OCI-LY7 (cell line): ENCODE data around the gene FRRS1L. TPM values are rescaled to one million over a fixed set of nuclear protein-coding genes. Genes with fewer than 3 reads are reported as not detected.

Experiments
- BruUV-seq: library from RNA; stranded (reverse); fragments of 400-500 nt; replicated peaks from 2 replicates; lab custom pipeline; 2021; lab: Mats Ljungman, UMichigan
- CTCF ChIA-PET: fragments of 300-600 bp; sonication (Branson Sonifier 250); formaldehyde crosslinking; loops from one replicate; lab custom pipeline; 2022; ENCODE audit warnings: antibody characterized with exemption; ENCODE audit not compliant: unreplicated experiment; lab: Charles Lee
- POLR2A ChIA-PET: fragments of 300-600 bp; sonication (Branson Sonifier 250); formaldehyde crosslinking; loops from one replicate; lab custom pipeline; 2022; ENCODE audit warnings: antibody characterized with exemption; lab: Charles Lee
- DNase-seq: peaks from one replicate; pipeline ENCODE4 v3.0.0-alpha.2; 2015; ENCODE audit warnings: low spot score
- H2AFZ ChIP-seq: fragments of 200-600 bp; sonication (generic), shearing (Covaris generic); 2 replicates; pipeline ENCODE4 v1.6.1; 2014; ENCODE audit warnings: mild to moderate bottlenecking, antibody characterized with exemption, low read length, moderate library complexity
- H3K27ac ChIP-seq: fragments of 200-600 bp; sonication (generic); 2 replicates; pipeline ENCODE4 v1.5.1; 2014; ENCODE audit warnings: mixed run types, low read depth, mild to moderate bottlenecking, moderate library complexity, low read length, inconsistent platforms; ENCODE audit not compliant: poor library complexity, severe bottlenecking
- H3K36me3 ChIP-seq: fragments of 200-600 bp; sonication (generic); 2 replicates; pipeline ENCODE4 v1.6.1; 2014; ENCODE audit warnings: mild to moderate bottlenecking, antibody characterized with exemption, low read length, moderate library complexity, mixed read lengths; ENCODE audit not compliant: insufficient read depth
- H3K4me1 ChIP-seq: fragments of 200-600 bp; sonication (generic); 2 replicates; pipeline ENCODE4 v1.5.1; 2014; ENCODE audit warnings: mild to moderate bottlenecking, low read length; ENCODE audit not compliant: insufficient read depth, poor library complexity, severe bottlenecking
- H3K4me2 ChIP-seq: fragments of 200-600 bp; sonication (generic); 2 replicates; pipeline ENCODE4 v1.6.1; 2014; ENCODE audit warnings: mild to moderate bottlenecking, low read length
- H3K4me3 ChIP-seq: fragments of 200-600 bp; sonication (generic); 2 replicates; pipeline ENCODE4 v1.5.1; 2014; ENCODE audit warnings: mild to moderate bottlenecking, low read depth, low read length; ENCODE audit not compliant: poor library complexity, severe bottlenecking
- H3K79me2 ChIP-seq: fragments of 200-600 bp; sonication (generic); 2 replicates; pipeline ENCODE4 v1.6.1; 2016; ENCODE audit warnings: low read depth, mild to moderate bottlenecking, low read length, moderate library complexity, mixed read lengths; ENCODE audit not compliant: insufficient read depth
- H3K9me2 ChIP-seq: fragments of 200-600 bp; sonication (generic); 2 replicates; pipeline ENCODE4 v1.6.1; 2016; ENCODE audit warnings: mild to moderate bottlenecking, low read length, mixed read lengths; ENCODE audit not compliant: insufficient read depth
- H3K9me3 ChIP-seq: fragments of 200-600 bp; sonication (generic); 2 replicates; pipeline ENCODE4 v1.6.1; 2014; ENCODE audit warnings: mild to moderate bottlenecking, mixed run types, low read length, mixed read lengths
- H4K20me1 ChIP-seq: fragments of 200-600 bp; sonication (generic); 2 replicates; pipeline ENCODE4 v1.6.1; 2014; ENCODE audit warnings: mild to moderate bottlenecking, antibody characterized with exemption, low read length, moderate library complexity, mixed read lengths; ENCODE audit not compliant: insufficient read depth
- EZH2phosphoT487 ChIP-seq: fragments of 200-600 bp; sonication (generic); IDR thresholded peaks from 2 replicates; pipeline ENCODE4 v1.6.1; 2018; ENCODE audit warnings: low read depth, borderline replicate concordance, mild to moderate bottlenecking, mixed run types, antibody characterized with exemption, low read length, moderate library complexity, mixed read lengths
- intact Hi-C: fragments of 100-400 bp; cut with micrococcal nuclease; formaldehyde crosslinking; loops from one replicate; pipeline ENCODE4 v1.10.0; 2022; ENCODE audit not compliant: unreplicated experiment
- total RNA-seq, 2 experiments: library from RNA; depleted of rRNA in 1 of 2; stranded (reverse); fragments of >200 nt in 1 of 2; shearing (Covaris generic) in 1 of 2; gene quantifications; 2 replicates each; pipeline ENCODE4 v1.2.3, GENCODE V29; 2014 to 2022
- TF ChIP-seq, protein P1 (sequence below): fragments of 200-600 bp; sonication (generic); conservative IDR thresholded peaks from 2 replicates; pipeline ENCODE4 v1.5.1; 2014; ENCODE audit warnings: mild to moderate bottlenecking, antibody characterized with exemption, low read length, moderate library complexity, mixed read lengths

The FRRS1L gene
- total RNA-seq, 2 experiments from 2014 or later: not detected

GRCh38 chr9:109192732-109193361 lies 25.8 kb upstream of the FRRS1L start:
- Histone ChIP-seq H2AFZ (no peak overlapping the region), H3K27ac (no peak overlapping the region), H3K4me3 (no peak overlapping the region), H3K4me1 (no peaks in the 10 kb centered on the region), H3K9me3 (no peaks in the 10 kb centered on the region), H3K9me2 (no peaks in the 10 kb centered on the region), H3K4me2 (no peak overlapping the region), H4K20me1 (no peaks in the 10 kb centered on the region), H3K36me3 (no peaks in the 10 kb centered on the region), H3K79me2 (no peaks in the 10 kb centered on the region)
- DNase-seq: no peak
- TF ChIP-seq, protein P1, sequence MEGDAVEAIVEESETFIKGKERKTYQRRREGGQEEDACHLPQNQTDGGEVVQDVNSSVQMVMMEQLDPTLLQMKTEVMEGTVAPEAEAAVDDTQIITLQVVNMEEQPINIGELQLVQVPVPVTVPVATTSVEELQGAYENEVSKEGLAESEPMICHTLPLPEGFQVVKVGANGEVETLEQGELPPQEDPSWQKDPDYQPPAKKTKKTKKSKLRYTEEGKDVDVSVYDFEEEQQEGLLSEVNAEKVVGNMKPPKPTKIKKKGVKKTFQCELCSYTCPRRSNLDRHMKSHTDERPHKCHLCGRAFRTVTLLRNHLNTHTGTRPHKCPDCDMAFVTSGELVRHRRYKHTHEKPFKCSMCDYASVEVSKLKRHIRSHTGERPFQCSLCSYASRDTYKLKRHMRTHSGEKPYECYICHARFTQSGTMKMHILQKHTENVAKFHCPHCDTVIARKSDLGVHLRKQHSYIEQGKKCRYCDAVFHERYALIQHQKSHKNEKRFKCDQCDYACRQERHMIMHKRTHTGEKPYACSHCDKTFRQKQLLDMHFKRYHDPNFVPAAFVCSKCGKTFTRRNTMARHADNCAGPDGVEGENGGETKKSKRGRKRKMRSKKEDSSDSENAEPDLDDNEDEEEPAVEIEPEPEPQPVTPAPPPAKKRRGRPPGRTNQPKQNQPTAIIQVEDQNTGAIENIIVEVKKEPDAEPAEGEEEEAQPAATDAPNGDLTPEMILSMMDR: peak; percentile 49
- TF ChIP-seq EZH2phosphoT487: no peak
- intact Hi-C loops: no loop called here
- no TSS peak for BruUV-seq
- POLR2A ChIA-PET: interaction anchor here (0.5 kb wide), 1 partner anchor 137 kb away, joined by 3 read pairs; no protein-coding TSS in a partner anchor
- CTCF ChIA-PET: no interaction called here

DNA sequence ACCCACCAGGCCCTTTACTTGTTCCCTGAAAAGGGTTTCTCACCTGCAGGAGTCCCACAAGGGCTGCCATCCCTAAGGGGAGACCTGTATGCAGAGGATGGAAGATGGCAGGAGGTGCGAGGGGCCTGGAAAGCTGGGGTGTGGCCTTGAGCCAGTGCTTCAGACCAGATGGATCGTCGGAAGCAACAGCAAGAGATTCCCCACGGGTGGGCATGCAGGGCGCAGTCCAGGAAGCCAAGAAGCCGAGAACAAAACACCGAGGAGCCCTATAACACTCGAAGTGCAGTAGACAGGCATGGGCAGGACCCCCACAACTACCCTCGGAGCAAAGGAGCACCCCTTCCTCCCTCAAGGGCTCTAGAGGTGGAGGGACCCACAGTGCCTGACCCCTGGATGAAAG lies 24.7 kb upstream of the FRRS1L start:
- no peaks in the 10 kb centered on the region for H3K79me2 ChIP-seq
- CTCF ChIA-PET: no interaction called here

More for the DNA sequence above, 24.7 kb upstream of the FRRS1L start:
- no peaks in the 10 kb centered on the region for H3K36me3 ChIP-seq
- no peaks in the 10 kb centered on the region for H3K9me3 ChIP-seq
- POLR2A ChIA-PET: interaction anchor here (0.5 kb wide), 1 partner anchor 72 kb away, joined by 3 read pairs; no protein-coding TSS in a partner anchor
- H3K4me2 ChIP-seq: no peak overlapping the region
- H3K4me1 ChIP-seq: no peaks in the 10 kb centered on the region
- no peak for DNase-seq
- H3K27ac ChIP-seq: no peak overlapping the region
- intact Hi-C loops: no loop called here
- no peak overlapping the region for H3K4me3 ChIP-seq
- TF ChIP-seq EZH2phosphoT487: no peak
- TF ChIP-seq, protein P1: no peak
- H2AFZ ChIP-seq: no peak overlapping the region
- no peaks in the 10 kb centered on the region for H3K9me2 ChIP-seq
- BruUV-seq: no TSS peak
- H4K20me1 ChIP-seq: no peaks in the 10 kb centered on the region
